CD14-positive monocyte (primary cell): ENCODE data around the gene LMX1B. TPM values are rescaled to one million over a fixed set of nuclear protein-coding genes. Genes with fewer than 3 reads are reported as not detected.
"Not testable (repeated sequence)": the region's sequence is repeated elsewhere in the genome, so short reads cannot be mapped to it uniquely, and the experiment has no call there.

Experiments
- DNase-seq, 3 donors: peaks; one replicate each; pipeline ENCODE4 v3.0.0-alpha.2; 2011 to 2022
- H2AFZ ChIP-seq: 2 replicates; pipeline ENCODE4 v1.6.0; 2012; ENCODE audit warnings: mild to moderate bottlenecking, low read depth, low read length, inconsistent platforms; ENCODE audit not compliant: insufficient read depth, poor library complexity, severe bottlenecking
- H3K27ac ChIP-seq, 2 donors: 1 replicate in 1 of 2; 2 replicates in 1 of 2; pipeline ENCODE4 v1.5.1; 2012 to 2013; ENCODE audit warnings: low read length in 2 of 2, control low read depth in 1 of 2, inconsistent platforms in 1 of 2, low read depth in 1 of 2, mild to moderate bottlenecking in 1 of 2
- H3K27me3 ChIP-seq, 2 donors: one replicate each; pipeline versions ENCODE4 v1.6.0 to v1.6.1; 2011 to 2013; ENCODE audit warnings: low read length in 2 of 2; ENCODE audit not compliant: control insufficient read depth in 2 of 2, insufficient read depth in 2 of 2
- H3K36me3 ChIP-seq, 2 donors: replicated peaks in 1 of 2; 1 replicate in 1 of 2; 2 replicates in 1 of 2; pipeline versions ENCODE4 v1.5.1 to v1.6.1; 2012 to 2013; ENCODE audit warnings: low read length in 2 of 2, control low read depth in 1 of 2, inconsistent platforms in 1 of 2, mild to moderate bottlenecking in 1 of 2; ENCODE audit not compliant: insufficient read depth in 2 of 2, control insufficient read depth in 1 of 2
- H3K4me1 ChIP-seq, 2 donors: 1 replicate in 1 of 2; 2 replicates in 1 of 2; pipeline versions ENCODE4 v1.5.1 to v1.6.1; 2012 to 2013; ENCODE audit warnings: low read length in 2 of 2, control low read depth in 1 of 2, inconsistent platforms in 1 of 2, mild to moderate bottlenecking in 1 of 2, moderate library complexity in 1 of 2; ENCODE audit not compliant: insufficient read depth in 2 of 2, control insufficient read depth in 1 of 2
- H3K4me2 ChIP-seq: replicated peaks from 2 replicates; pipeline ENCODE3; 2012; ENCODE audit warnings: low read length, moderate library complexity, mild to moderate bottlenecking; ENCODE audit not compliant: poor library complexity, severe bottlenecking; ENCODE audit errors: extremely low read depth
- H3K4me3 ChIP-seq, 3 experiments: fragments of 200-600 bp in 1 of 3; sonication (generic) in 1 of 3; replicated peaks in 1 of 3; 1 replicate in 2 of 3; 2 replicates in 1 of 3; pipeline ENCODE4 v1.5.1; 2011 to 2013; ENCODE audit warnings: low read length in 3 of 3, mild to moderate bottlenecking in 3 of 3, control low read depth in 2 of 3, low read depth in 2 of 3, inconsistent platforms in 1 of 3, moderate library complexity in 1 of 3
- H3K79me2 ChIP-seq: 2 replicates; pipeline ENCODE4 v1.6.0; 2012; ENCODE audit warnings: mild to moderate bottlenecking, control low read depth, inconsistent platforms, low read length, moderate library complexity; ENCODE audit not compliant: insufficient read depth
- H3K9ac ChIP-seq: 2 replicates; pipeline ENCODE4 v1.6.0; 2017; ENCODE audit warnings: low read length, mild to moderate bottlenecking; ENCODE audit not compliant: insufficient read depth, poor library complexity, severe bottlenecking
- H3K9me3 ChIP-seq, 2 donors: replicated peaks in 1 of 2; 1 replicate in 1 of 2; 2 replicates in 1 of 2; pipeline versions ENCODE4 v1.5.1 to v1.6.1; 2012 to 2013; ENCODE audit warnings: low read length in 2 of 2, control low read depth in 1 of 2; ENCODE audit not compliant: control insufficient read depth in 1 of 2, insufficient read depth in 1 of 2
- H4K20me1 ChIP-seq: 2 replicates; pipeline ENCODE4 v1.6.0; 2012; ENCODE audit warnings: mild to moderate bottlenecking, low read length, control low read depth, moderate library complexity; ENCODE audit not compliant: insufficient read depth
- H3K27ac Mint-ChIP-seq, 7 donors: one replicate each; pipeline ENCODE4 v1.8.0; 2020; ENCODE audit warnings: mild to moderate bottlenecking in 7 of 7, mixed read lengths in 7 of 7, moderate library complexity in 6 of 7, inconsistent platforms in 2 of 7
- H3K27me3 Mint-ChIP-seq, 3 donors: one replicate each; pipeline ENCODE4 v1.8.0; 2021 to 2022; ENCODE audit warnings: low read depth in 3 of 3, mild to moderate bottlenecking in 3 of 3, mixed read lengths in 3 of 3, moderate library complexity in 3 of 3, inconsistent platforms in 1 of 3
- H3K36me3 Mint-ChIP-seq, 2 donors: one replicate each; pipeline ENCODE4 v1.8.0; 2020; ENCODE audit warnings: mixed read lengths in 2 of 2, inconsistent platforms in 1 of 2, mild to moderate bottlenecking in 1 of 2
- H3K4me1 Mint-ChIP-seq: one replicate; pipeline ENCODE4 v1.8.0; 2020; ENCODE audit warnings: mild to moderate bottlenecking, mixed read lengths
- H3K4me3 Mint-ChIP-seq, 2 donors: one replicate each; pipeline ENCODE4 v1.8.0; 2020; ENCODE audit warnings: mild to moderate bottlenecking in 2 of 2, mixed read lengths in 2 of 2, moderate library complexity in 1 of 2
- H3K9me3 Mint-ChIP-seq, 7 donors: one replicate each; pipeline ENCODE4 v1.8.0; 2020 to 2022; ENCODE audit warnings: mixed read lengths in 7 of 7, mild to moderate bottlenecking in 6 of 7, moderate library complexity in 6 of 7, inconsistent platforms in 2 of 7
- WGBS: methylation state at CpG from one replicate; pipeline ENCODE4 v1.1.5; 2013; ENCODE audit warnings: missing lambda C conversion rate; ENCODE audit not compliant: insufficient coverage; 5-methylcytosine and 5-hydroxymethylcytosine counted together
- intact Hi-C, 2 donors: fragments of 100-400 bp; cut with micrococcal nuclease; formaldehyde crosslinking; loops; one replicate each; pipeline versions ENCODE4 v1.15.0 to v1.15.1; 2023
- polyA plus RNA-seq, 3 donors: library from polyadenylated mRNA; depleted of rRNA in 1 of 3; unstranded in 2 of 3; stranded (reverse) in 1 of 3; fragments of 300-500 nt in 2 of 3; fragments of >200 nt in 1 of 3; fragmentation: Illumina TruSeq in 2 of 3; gene quantifications; 1 replicate in 2 of 3; 2 replicates in 1 of 3; pipeline ENCODE4 v1.2.3, GENCODE V29; 2012 to 2021
- TF ChIP-seq, protein P1 (sequence below): fragments of 200-600 bp; IDR thresholded peaks from one replicate; pipeline ENCODE4 v1.8.0; 2022; ENCODE audit warnings: antibody characterized with exemption, mild to moderate bottlenecking

The LMX1B gene
- polyA plus RNA-seq, 3 donors: not detected

DNA sequence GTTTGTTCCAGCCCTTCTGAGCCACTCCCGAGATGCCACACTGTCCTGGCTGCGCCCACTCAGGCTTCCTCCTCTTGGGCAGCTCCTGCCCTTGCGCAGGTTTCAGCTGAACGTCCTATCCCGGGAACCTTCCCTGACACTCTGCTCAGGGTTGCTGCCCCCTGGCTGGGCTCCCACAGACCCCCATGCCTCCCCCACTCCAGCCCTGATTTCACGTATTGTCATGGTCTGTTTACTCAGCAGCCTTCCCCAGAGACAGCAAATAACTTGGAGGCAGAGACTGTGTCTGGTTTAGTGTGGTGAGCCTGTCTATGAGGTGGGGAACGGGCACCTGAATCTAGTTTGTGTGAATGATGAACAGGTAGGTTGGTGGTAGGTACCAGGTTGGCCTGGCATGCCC lies 40.4 kb downstream of the LMX1B start:
- intact Hi-C loops: no loop called here
- no peaks in the 10 kb centered on the region for H3K79me2 ChIP-seq
- no peaks in the 10 kb centered on the region for H3K36me3 ChIP-seq
- H3K4me3 ChIP-seq: no peak overlapping the region
- Mint-ChIP-seq H3K27me3 (peaks cover 60 to 80% (median 67%) of the 10 kb centered on the region in 3 donors), H3K9me3 (peaks cover 0 to 6% (median 0%) of the 10 kb centered on the region in 7 donors), H3K36me3 (no peaks in the 10 kb centered on the region), H3K4me1 (no peaks in the 10 kb centered on the region), H3K27ac (no peak overlapping the region), H3K4me3 (no peak overlapping the region)
- DNase-seq: no peak
- H4K20me1 ChIP-seq: no peaks in the 10 kb centered on the region
- 90% methylated on average over 6 of the region's 7 CpGs for WGBS
- H3K9ac ChIP-seq: no peak overlapping the region
- TF ChIP-seq, protein P1, sequence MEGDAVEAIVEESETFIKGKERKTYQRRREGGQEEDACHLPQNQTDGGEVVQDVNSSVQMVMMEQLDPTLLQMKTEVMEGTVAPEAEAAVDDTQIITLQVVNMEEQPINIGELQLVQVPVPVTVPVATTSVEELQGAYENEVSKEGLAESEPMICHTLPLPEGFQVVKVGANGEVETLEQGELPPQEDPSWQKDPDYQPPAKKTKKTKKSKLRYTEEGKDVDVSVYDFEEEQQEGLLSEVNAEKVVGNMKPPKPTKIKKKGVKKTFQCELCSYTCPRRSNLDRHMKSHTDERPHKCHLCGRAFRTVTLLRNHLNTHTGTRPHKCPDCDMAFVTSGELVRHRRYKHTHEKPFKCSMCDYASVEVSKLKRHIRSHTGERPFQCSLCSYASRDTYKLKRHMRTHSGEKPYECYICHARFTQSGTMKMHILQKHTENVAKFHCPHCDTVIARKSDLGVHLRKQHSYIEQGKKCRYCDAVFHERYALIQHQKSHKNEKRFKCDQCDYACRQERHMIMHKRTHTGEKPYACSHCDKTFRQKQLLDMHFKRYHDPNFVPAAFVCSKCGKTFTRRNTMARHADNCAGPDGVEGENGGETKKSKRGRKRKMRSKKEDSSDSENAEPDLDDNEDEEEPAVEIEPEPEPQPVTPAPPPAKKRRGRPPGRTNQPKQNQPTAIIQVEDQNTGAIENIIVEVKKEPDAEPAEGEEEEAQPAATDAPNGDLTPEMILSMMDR: no peak
- no peaks in the 10 kb centered on the region for H3K9me3 ChIP-seq
- no peak overlapping the region for H2AFZ ChIP-seq
- no peak overlapping the region for H3K4me2 ChIP-seq
- H3K27me3 ChIP-seq: peaks cover 13 to 49% of the 10 kb centered on the region in 2 donors
- no peak overlapping the region for H3K27ac ChIP-seq
- no peaks in the 10 kb centered on the region for H3K4me1 ChIP-seq

DNA sequence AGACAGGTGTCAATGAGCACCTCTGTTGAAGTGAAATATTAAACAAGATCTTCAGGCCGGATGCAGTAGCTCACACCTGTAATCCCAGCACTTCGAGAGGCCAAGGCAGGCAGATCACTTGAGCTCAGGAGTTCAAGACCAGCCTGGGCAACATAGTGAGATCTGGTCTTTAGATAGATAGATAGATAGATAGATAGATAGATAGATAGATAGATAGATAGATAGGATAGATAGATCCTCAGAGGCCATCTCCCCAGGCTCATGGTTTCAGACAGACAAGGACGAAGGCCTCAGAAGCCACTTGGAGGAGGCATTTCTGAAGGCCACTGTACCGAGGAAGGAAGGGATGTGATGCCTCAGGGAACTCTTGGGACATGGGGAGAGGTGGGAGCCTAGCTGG lies 42.5 kb downstream of the LMX1B start:
- DNase-seq, H3K9me3 ChIP-seq, H3K9ac ChIP-seq, H2AFZ ChIP-seq, H3K4me3 ChIP-seq, H3K27ac Mint-ChIP-seq, H3K9me3 Mint-ChIP-seq, H3K79me2 ChIP-seq, H3K4me1 ChIP-seq, H3K27ac ChIP-seq, H4K20me1 ChIP-seq, H3K4me1 Mint-ChIP-seq, H3K4me2 ChIP-seq, H3K36me3 Mint-ChIP-seq, intact Hi-C loops, H3K36me3 ChIP-seq: not testable (repeated sequence)
- peak overlapping the region in 1 of 2 donors; percentile 39 for H3K4me3 Mint-ChIP-seq
- H3K27me3 Mint-ChIP-seq: peaks cover 42 to 59% (median 50%) of the 10 kb centered on the region in 3 donors
- WGBS: 67% methylated on average over 4 of the region's 4 CpGs
- peaks cover 13 to 28% of the 10 kb centered on the region in 2 donors for H3K27me3 ChIP-seq
